ENCODE data around the gene ANKRD55.

ANKRD55 gene

GRCh38 chr5:56069652-56070226 is 163.4 kb downstream of the ANKRD55 start:
- H3K4me3 ChIP-seq (ENCODE audit: low read length in 2 of 2): no peak overlapping the region
- DNase-seq (ENCODE audit: low spot score): no peak
- no peak overlapping the region for H3K27ac ChIP-seq (replicated peaks; ENCODE audit: low read length)
- no peak overlapping the region for H2BK5ac ChIP-seq (ENCODE audit: low read length)
- no peaks in the 10 kb centered on the region for H3K79me1 ChIP-seq (ENCODE audit: low read depth, low read length)
- no peak overlapping the region for H3K18ac ChIP-seq (ENCODE audit: low read length)
- WGBS, 2 donors (ENCODE audit: extremely low coverage in 2 of 2, insufficient read length in 2 of 2, insufficient replicate concordance in 1 of 2): no CpG with 5 or more reads among the region's 3 CpGs
- no peak overlapping the region for H3K4me2 ChIP-seq (ENCODE audit: insufficient read depth, low read length, poor library complexity, severe bottlenecking)
- H2BK120ac ChIP-seq (ENCODE audit: low read depth, low read length): no peak overlapping the region
- no peak overlapping the region for H4K91ac ChIP-seq (ENCODE audit: low read depth, low read length, poor library complexity)
- no peak overlapping the region for H2BK15ac ChIP-seq (ENCODE audit: low read length)
- H3K9ac ChIP-seq (ENCODE audit: low read depth, low read length, poor library complexity): no peak overlapping the region
- no peak overlapping the region for H4K8ac ChIP-seq (ENCODE audit: low read depth, low read length)
- H3K36me3 ChIP-seq (replicated peaks in 1 of 2; ENCODE audit: control insufficient read depth in 2 of 2, insufficient read depth in 2 of 2, low read length in 2 of 2): no peaks in the 10 kb centered on the region
- H2AK5ac ChIP-seq (ENCODE audit: low read depth, low read length): no peak overlapping the region
- H2AFZ ChIP-seq (ENCODE audit: low read length): no peak overlapping the region
- H3K4ac ChIP-seq (ENCODE audit: low read length): no peak overlapping the region
- H3K23ac ChIP-seq (ENCODE audit: low read depth, low read length, poor library complexity): no peak overlapping the region
- H3K4me1 ChIP-seq (ENCODE audit: control insufficient read depth in 2 of 2, insufficient read depth in 1 of 2, low read depth in 1 of 2, low read length in 2 of 2): peaks cover 0 to 3% of the 10 kb centered on the region in 2 donors
- H3K9me3 ChIP-seq (replicated peaks in 1 of 2; ENCODE audit: control insufficient read depth in 2 of 2, insufficient read depth in 1 of 2, low read depth in 1 of 2, low read length in 2 of 2): no peaks in the 10 kb centered on the region
- H3K14ac ChIP-seq (ENCODE audit: low read length): no peak overlapping the region
- H2BK12ac ChIP-seq (ENCODE audit: low read length): no peak overlapping the region
- no peaks in the 10 kb centered on the region for H3K27me3 ChIP-seq (ENCODE audit: control insufficient read depth in 3 of 3, insufficient read depth in 3 of 3, low read depth in 1 of 3, low read length in 3 of 3)

- no peak overlapping the region for H2BK12ac ChIP-seq (ENCODE audit: low read length)
- H3K36me3 ChIP-seq (replicated peaks in 1 of 2; ENCODE audit: control insufficient read depth in 2 of 2, insufficient read depth in 2 of 2, low read length in 2 of 2): no peaks in the 10 kb centered on the region
- no peak overlapping the region for H3K18ac ChIP-seq (ENCODE audit: low read length)
- no peaks in the 10 kb centered on the region for H3K79me1 ChIP-seq (ENCODE audit: low read depth, low read length)
- DNase-seq (ENCODE audit: low spot score): no peak
- H3K14ac ChIP-seq (ENCODE audit: low read length): no peak overlapping the region
- H4K91ac ChIP-seq (ENCODE audit: low read depth, low read length, poor library complexity): no peak overlapping the region
- no peak overlapping the region for H3K27ac ChIP-seq (replicated peaks; ENCODE audit: low read length)
- H3K9me3 ChIP-seq (replicated peaks in 1 of 2; ENCODE audit: control insufficient read depth in 2 of 2, insufficient read depth in 1 of 2, low read depth in 1 of 2, low read length in 2 of 2): no peaks in the 10 kb centered on the region
- no peak overlapping the region for H2BK5ac ChIP-seq (ENCODE audit: low read length)
- H3K4me3 ChIP-seq (ENCODE audit: low read length in 2 of 2): no peak overlapping the region
- no peak overlapping the region for H3K23ac ChIP-seq (ENCODE audit: low read depth, low read length, poor library complexity)
- WGBS, 2 donors (ENCODE audit: extremely low coverage in 2 of 2, insufficient read length in 2 of 2, insufficient replicate concordance in 1 of 2): no CpG with 5 or more reads among the region's 3 CpGs
- H4K8ac ChIP-seq (ENCODE audit: low read depth, low read length): no peak overlapping the region
- no peak overlapping the region for H3K4ac ChIP-seq (ENCODE audit: low read length)
- H2BK120ac ChIP-seq (ENCODE audit: low read depth, low read length): no peak overlapping the region
- H3K4me2 ChIP-seq (ENCODE audit: insufficient read depth, low read length, poor library complexity, severe bottlenecking): no peak overlapping the region
- no peak overlapping the region for H2AFZ ChIP-seq (ENCODE audit: low read length)
- H3K4me1 ChIP-seq (ENCODE audit: control insufficient read depth in 2 of 2, insufficient read depth in 1 of 2, low read depth in 1 of 2, low read length in 2 of 2): peaks cover 0 to 3% of the 10 kb centered on the region in 2 donors
- H3K9ac ChIP-seq (ENCODE audit: low read depth, low read length, poor library complexity): no peak overlapping the region
- no peak overlapping the region for H2BK15ac ChIP-seq (ENCODE audit: low read length)
- H3K27me3 ChIP-seq (ENCODE audit: control insufficient read depth in 3 of 3, insufficient read depth in 3 of 3, low read depth in 1 of 3, low read length in 3 of 3): no peaks in the 10 kb centered on the region
- H2AK5ac ChIP-seq (ENCODE audit: low read depth, low read length): no peak overlapping the region
Measured at GRCh38 chr5:56066931-56067450, 166.1 kb downstream of the ANKRD55 start.

GRCh38 chr5:56064984-56065383 is 168.1 kb downstream of the ANKRD55 start:
- WGBS, 2 donors (ENCODE audit: extremely low coverage in 2 of 2, insufficient read length in 2 of 2, insufficient replicate concordance in 1 of 2): no CpG with 5 or more reads among the region's 2 CpGs
- Histone ChIP-seq H3K23ac (ENCODE audit: low read depth, low read length, poor library complexity) (no peak overlapping the region), H2BK15ac (ENCODE audit: low read length) (no peak overlapping the region), H3K27me3 (ENCODE audit: control insufficient read depth in 3 of 3, insufficient read depth in 3 of 3, low read depth in 1 of 3, low read length in 3 of 3) (no peaks in the 10 kb centered on the region), H2AK5ac (ENCODE audit: low read depth, low read length) (no peak overlapping the region), H3K9ac (ENCODE audit: low read depth, low read length, poor library complexity) (no peak overlapping the region), H3K4me3 (ENCODE audit: low read length in 2 of 2) (no peak overlapping the region), H3K36me3 (replicated peaks in 1 of 2; ENCODE audit: control insufficient read depth in 2 of 2, insufficient read depth in 2 of 2, low read length in 2 of 2) (no peaks in the 10 kb centered on the region), H3K18ac (ENCODE audit: low read length) (no peak overlapping the region), H3K9me3 (replicated peaks in 1 of 2; ENCODE audit: control insufficient read depth in 2 of 2, insufficient read depth in 1 of 2, low read depth in 1 of 2, low read length in 2 of 2) (no peaks in the 10 kb centered on the region), H3K4me1 (ENCODE audit: control insufficient read depth in 2 of 2, insufficient read depth in 1 of 2, low read depth in 1 of 2, low read length in 2 of 2) (peaks cover 0 to 2% of the 10 kb centered on the region in 2 donors), H3K4ac (ENCODE audit: low read length) (no peak overlapping the region), H2BK5ac (ENCODE audit: low read length) (no peak overlapping the region), H3K4me2 (ENCODE audit: insufficient read depth, low read length, poor library complexity, severe bottlenecking) (no peak overlapping the region), H4K8ac (ENCODE audit: low read depth, low read length) (no peak overlapping the region), H2BK120ac (ENCODE audit: low read depth, low read length) (no peak overlapping the region), H3K14ac (ENCODE audit: low read length) (no peak overlapping the region), H2BK12ac (ENCODE audit: low read length) (no peak overlapping the region), H4K91ac (ENCODE audit: low read depth, low read length, poor library complexity) (no peak overlapping the region), H2AFZ (ENCODE audit: low read length) (no peak overlapping the region), H3K79me1 (ENCODE audit: low read depth, low read length) (no peaks in the 10 kb centered on the region), H3K27ac (replicated peaks; ENCODE audit: low read length) (no peak overlapping the region)
- no peak for DNase-seq (ENCODE audit: low spot score)

- Histone ChIP-seq H3K18ac (ENCODE audit: low read length) (no peak overlapping the region), H3K4me3 (ENCODE audit: low read length in 2 of 2) (no peak overlapping the region), H3K4me1 (ENCODE audit: control insufficient read depth in 2 of 2, insufficient read depth in 1 of 2, low read depth in 1 of 2, low read length in 2 of 2) (no peaks in the 10 kb centered on the region), H3K36me3 (replicated peaks in 1 of 2; ENCODE audit: control insufficient read depth in 2 of 2, insufficient read depth in 2 of 2, low read length in 2 of 2) (no peaks in the 10 kb centered on the region), H4K91ac (ENCODE audit: low read depth, low read length, poor library complexity) (no peak overlapping the region), H3K79me1 (ENCODE audit: low read depth, low read length) (no peaks in the 10 kb centered on the region), H3K27ac (replicated peaks; ENCODE audit: low read length) (no peak overlapping the region), H3K23ac (ENCODE audit: low read depth, low read length, poor library complexity) (no peak overlapping the region), H3K9ac (ENCODE audit: low read depth, low read length, poor library complexity) (no peak overlapping the region), H2BK15ac (ENCODE audit: low read length) (no peak overlapping the region), H2BK120ac (ENCODE audit: low read depth, low read length) (no peak overlapping the region), H2AK5ac (ENCODE audit: low read depth, low read length) (no peak overlapping the region), H2BK5ac (ENCODE audit: low read length) (no peak overlapping the region), H4K8ac (ENCODE audit: low read depth, low read length) (no peak overlapping the region), H2BK12ac (ENCODE audit: low read length) (no peak overlapping the region), H3K4ac (ENCODE audit: low read length) (no peak overlapping the region), H2AFZ (ENCODE audit: low read length) (no peak overlapping the region), H3K9me3 (replicated peaks in 1 of 2; ENCODE audit: control insufficient read depth in 2 of 2, insufficient read depth in 1 of 2, low read depth in 1 of 2, low read length in 2 of 2) (no peaks in the 10 kb centered on the region), H3K14ac (ENCODE audit: low read length) (no peak overlapping the region), H3K4me2 (ENCODE audit: insufficient read depth, low read length, poor library complexity, severe bottlenecking) (no peak overlapping the region), H3K27me3 (ENCODE audit: control insufficient read depth in 3 of 3, insufficient read depth in 3 of 3, low read depth in 1 of 3, low read length in 3 of 3) (no peaks in the 10 kb centered on the region)
- no peak for DNase-seq (ENCODE audit: low spot score)
- no CpG with 5 or more reads among the region's 10 CpGs for WGBS, 2 donors (ENCODE audit: extremely low coverage in 2 of 2, insufficient read length in 2 of 2, insufficient replicate concordance in 1 of 2)
Measured at GRCh38 chr5:56060276-56061110, 172.6 kb downstream of the ANKRD55 start.
